GM13977 (cell line): Measurements from ENCODE around the gene MEIOSIN.
A peak's percentile ranks its signal among the peaks of the same experiment; 100 is the strongest.

ENCODE experiments used
- DNase-seq: peaks from one replicate; pipeline ENCODE4 v3.0.0; 2012; ENCODE audit warnings: low spot score
- CTCF ChIP-seq: IDR thresholded peaks from 2 replicates; pipeline ENCODE4 v1.5.1; 2012; ENCODE audit warnings: mild to moderate bottlenecking, control low read depth; ENCODE audit not compliant: insufficient read depth; ENCODE audit errors: extremely low read depth, missing control alignments
- in situ Hi-C: fragments of 300-500 bp; cut with MboI; formaldehyde crosslinking; loops from one replicate; pipeline ENCODE4 v1.12.0; 2022; ENCODE audit warnings: low sequenced_read_pairs, low pct_unique_long_range_greater_than_20kb, mixed read lengths, inconsistent platforms; ENCODE audit not compliant: unreplicated experiment

Gene MEIOSIN

DNA sequence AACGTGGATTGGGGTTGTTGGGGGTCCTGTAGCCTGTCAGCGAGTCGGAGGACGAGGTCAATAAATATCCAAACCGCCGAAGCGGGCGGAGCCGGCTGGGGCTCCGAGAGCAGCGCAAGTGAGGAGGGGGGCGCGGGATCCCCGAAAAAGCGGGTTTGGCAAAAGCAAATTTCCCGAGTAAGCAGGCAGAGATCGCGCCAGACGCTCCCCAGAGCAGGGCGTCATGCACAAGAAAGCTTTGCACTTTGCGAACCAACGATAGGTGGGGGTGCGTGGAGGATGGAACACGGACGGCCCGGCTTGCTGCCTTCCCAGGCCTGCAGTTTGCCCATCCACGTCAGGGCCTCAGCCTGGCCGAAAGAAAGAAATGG is 36.6 kb downstream of the MEIOSIN start:
- in situ Hi-C loops, result no loop called here
- no peak for TF ChIP-seq CTCF
- peak; percentile 62 for DNase-seq

- DNase-seq, result peak; percentile 97
- in situ Hi-C loops, result no loop called here
- peak; percentile 92 for TF ChIP-seq CTCF
These were observed 37.2 kb downstream of the MEIOSIN start for GRCh38 chr19:45770192-45771101.

GRCh38 chr19:45771311-45771933 is 38.2 kb downstream of the MEIOSIN start:
- no peak for DNase-seq
- in situ Hi-C loops, result no loop called here
- no peak for TF ChIP-seq CTCF

DNA sequence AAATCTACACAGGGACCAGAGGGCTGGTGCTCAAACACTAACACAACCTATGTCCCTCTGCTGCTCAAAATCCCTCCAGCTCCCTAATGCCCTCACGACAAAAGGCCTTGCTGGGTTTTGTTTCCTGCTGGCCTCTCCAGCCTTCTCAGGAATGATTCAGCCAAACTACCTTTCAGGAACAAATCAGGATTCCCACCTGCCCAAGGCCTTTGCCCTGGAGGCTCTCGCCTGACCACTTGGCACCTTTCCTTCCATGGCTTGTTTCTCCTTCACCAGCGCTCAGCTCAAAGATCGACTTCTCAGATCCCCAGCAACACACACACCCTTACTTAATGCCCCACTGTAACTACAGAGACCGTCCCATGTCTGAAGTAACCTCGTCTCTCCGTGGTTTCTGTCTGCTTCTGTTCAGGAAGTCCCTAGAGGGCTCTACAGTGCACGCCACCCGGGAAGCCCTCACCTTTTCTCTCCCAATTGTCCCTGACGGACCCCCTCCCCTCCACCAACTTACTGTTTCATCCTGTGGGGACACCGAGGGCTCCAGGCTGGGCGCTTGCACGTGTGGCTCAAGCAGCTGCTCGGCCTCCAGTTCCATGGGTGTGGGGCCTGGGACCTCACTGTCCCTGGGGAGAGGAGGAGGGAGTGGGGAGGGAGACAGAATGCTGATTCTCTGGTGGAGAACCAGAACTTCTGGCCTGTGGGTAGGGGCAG is 39.0 kb downstream of the MEIOSIN start:
- no peak for TF ChIP-seq CTCF
- in situ Hi-C loops, result no loop called here
- no peak for DNase-seq

- in situ Hi-C loops, result no loop called here
- no peak for TF ChIP-seq CTCF
- no peak for DNase-seq
These were observed 39.7 kb downstream of the MEIOSIN start for GRCh38 chr19:45772912-45773311.

DNA sequence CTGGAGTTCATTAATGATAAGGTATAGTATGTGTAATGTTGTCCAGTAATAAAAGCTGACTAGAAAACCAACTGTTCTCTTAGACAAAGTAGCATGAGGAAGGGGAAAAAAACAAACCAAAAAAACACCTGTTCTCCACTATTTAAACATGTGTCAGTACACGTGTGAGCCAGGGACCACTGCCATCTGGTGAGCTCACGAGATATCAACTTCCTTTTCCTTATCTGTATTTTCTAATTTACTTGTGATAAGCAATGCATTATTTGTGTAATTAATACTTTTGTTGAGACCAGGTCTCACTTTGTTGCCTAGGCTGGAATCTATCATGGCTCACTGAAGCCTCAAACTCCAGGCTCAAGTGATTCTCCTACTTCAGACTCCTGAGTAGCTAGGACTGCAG is 40.1 kb downstream of the MEIOSIN start:
- no peak for DNase-seq
- in situ Hi-C loops, result no loop called here
- TF ChIP-seq CTCF, result no peak
